ENCODE results near the gene SCG3. TPM values are rescaled to one million over a fixed set of nuclear protein-coding genes. Genes with fewer than 3 reads are reported as not detected.

SCG3 gene
- total RNA-seq, 2 donors from 2014 or later: not detected

- H3K27me3 ChIP-seq (replicated peaks; ENCODE audit: insufficient read depth): no peaks in the 10 kb centered on the region
- H3K36me3 ChIP-seq: no peaks in the 10 kb centered on the region
- no peak for DNase-seq (ENCODE audit: low spot score)
- no peaks in the 10 kb centered on the region for H3K9me3 ChIP-seq
- ATAC-seq (ENCODE audit: insufficient number of reproducible peaks, low FRiP score, low read depth): no peak
- no peaks in the 10 kb centered on the region for H3K4me1 ChIP-seq (ENCODE audit: control insufficient read depth in 1 of 2, low read depth in 2 of 2)
- H3K27ac ChIP-seq: no peak overlapping the region
- TF ChIP-seq CTCF (IDR thresholded peaks at IDR 0.05): no peak
- H3K4me3 ChIP-seq: no peak overlapping the region
Measured at GRCh38 chr15:51675234-51675633, 6.1 kb upstream of the SCG3 start.

GRCh38 chr15:51677021-51677420, 4.3 kb upstream of the SCG3 start:
- no peak for TF ChIP-seq CTCF (IDR thresholded peaks at IDR 0.05)
- no peaks in the 10 kb centered on the region for H3K36me3 ChIP-seq
- H3K4me3 ChIP-seq: no peak overlapping the region
- H3K27me3 ChIP-seq (replicated peaks; ENCODE audit: insufficient read depth): no peaks in the 10 kb centered on the region
- H3K27ac ChIP-seq: no peak overlapping the region
- ATAC-seq (ENCODE audit: insufficient number of reproducible peaks, low FRiP score, low read depth) (no peak), DNase-seq (ENCODE audit: low spot score) (no peak)
- no peaks in the 10 kb centered on the region for H3K9me3 ChIP-seq
- H3K4me1 ChIP-seq (ENCODE audit: control insufficient read depth in 1 of 2, low read depth in 2 of 2): no peaks in the 10 kb centered on the region

GRCh38 chr15:51677452-51677851, 3.9 kb upstream of the SCG3 start:
- Histone ChIP-seq H3K36me3 (no peaks in the 10 kb centered on the region), H3K4me3 (no peak overlapping the region), H3K4me1 (ENCODE audit: control insufficient read depth in 1 of 2, low read depth in 2 of 2) (no peaks in the 10 kb centered on the region), H3K27ac (no peak overlapping the region), H3K9me3 (no peaks in the 10 kb centered on the region), H3K27me3 (replicated peaks; ENCODE audit: insufficient read depth) (no peaks in the 10 kb centered on the region)
- TF ChIP-seq CTCF (IDR thresholded peaks at IDR 0.05): no peak
- ATAC-seq (ENCODE audit: insufficient number of reproducible peaks, low FRiP score, low read depth): no peak
- no peak for DNase-seq (ENCODE audit: low spot score)

GRCh38 chr15:51678096-51678495, 3.2 kb upstream of the SCG3 start:
- Histone ChIP-seq H3K36me3 (no peaks in the 10 kb centered on the region), H3K4me1 (ENCODE audit: control insufficient read depth in 1 of 2, low read depth in 2 of 2) (no peaks in the 10 kb centered on the region), H3K27ac (no peak overlapping the region), H3K9me3 (no peaks in the 10 kb centered on the region), H3K4me3 (no peak overlapping the region), H3K27me3 (replicated peaks; ENCODE audit: insufficient read depth) (no peaks in the 10 kb centered on the region)
- no peak for TF ChIP-seq CTCF (IDR thresholded peaks at IDR 0.05)
- ATAC-seq (ENCODE audit: insufficient number of reproducible peaks, low FRiP score, low read depth): no peak
- DNase-seq (ENCODE audit: low spot score): no peak

- H3K36me3 ChIP-seq: no peaks in the 10 kb centered on the region
- no peak for DNase-seq (ENCODE audit: low spot score)
- no peaks in the 10 kb centered on the region for H3K4me1 ChIP-seq (ENCODE audit: control insufficient read depth in 1 of 2, low read depth in 2 of 2)
- H3K4me3 ChIP-seq: no peak overlapping the region
- H3K27me3 ChIP-seq (replicated peaks; ENCODE audit: insufficient read depth): no peaks in the 10 kb centered on the region
- no peak overlapping the region for H3K27ac ChIP-seq
- TF ChIP-seq CTCF (IDR thresholded peaks at IDR 0.05): no peak
- H3K9me3 ChIP-seq: no peaks in the 10 kb centered on the region
- no peak for ATAC-seq (ENCODE audit: insufficient number of reproducible peaks, low FRiP score, low read depth)
Measured at GRCh38 chr15:51680321-51680720, 982 bp upstream of the SCG3 start.
